GM12878 (cell line): ENCODE measurements around the gene MCM9. TPM values are rescaled to one million over a fixed set of nuclear protein-coding genes. Genes with fewer than 3 reads are reported as not detected.

ENCODE experiments used
- ATAC-seq: fragments of 200-7000 bp; cut with Tn5 transposase; 3 replicates; pipeline ENCODE4 v1.9.1; 2020; ENCODE audit warnings: mild to moderate bottlenecking, moderate library complexity
- BruUV-seq: library from RNA; stranded (reverse); fragments of 400-500 nt; replicated peaks from 2 replicates; lab custom pipeline; 2021; lab: Mats Ljungman, UMichigan
- CTCF ChIA-PET: fragments of 300-600 bp; sonication (Branson Sonifier 250); formaldehyde crosslinking; extraction: SDS; loops from one replicate; lab custom pipeline; 2021; ENCODE audit warnings: inconsistent platforms; lab: Yijun Ruan, JAX
- POLR2A ChIA-PET: fragments of 350-600 bp; formaldehyde crosslinking; extraction: SDS; loops from one replicate; lab custom pipeline; 2021; ENCODE audit warnings: inconsistent platforms; lab: Charles Lee
- RAD21 ChIA-PET: fragments of 300-600 bp; sonication (Branson Sonifier 250); formaldehyde crosslinking; loops from one replicate; lab custom pipeline; 2023; ENCODE audit warnings: antibody characterized with exemption; ENCODE audit not compliant: unreplicated experiment; lab: Charles Lee
- SMC1A ChIA-PET: fragments of 300-600 bp; sonication (Branson Sonifier 250); formaldehyde crosslinking; loops from one replicate; lab custom pipeline; 2023; ENCODE audit not compliant: unreplicated experiment, uncharacterized antibody; lab: Charles Lee
- DNase-seq: peaks from one replicate; pipeline ENCODE4 v3.0.0-alpha.2; 2011; ENCODE audit warnings: low read depth, low spot score
- FAIRE-seq: peaks from 3 replicates; lab custom pipeline; 2011; peaks lifted over from hg19 to GRCh38; lab: Jason Lieb, UNC
- H2AFZ ChIP-seq: 2 replicates; pipeline ENCODE4 v1.6.0; 2011; ENCODE audit warnings: low read depth, low read length, control low read depth; ENCODE audit not compliant: control insufficient read depth
- H3K27ac ChIP-seq: 2 replicates; pipeline ENCODE4 v1.5.1; 2011; ENCODE audit warnings: control low read depth; ENCODE audit not compliant: control insufficient read depth, insufficient read depth
- H3K27me3 ChIP-seq, 2 experiments: replicated peaks in 1 of 2; 2 replicates each; pipeline versions ENCODE4 v1.6.0 to v1.6.1; 2011; ENCODE audit warnings: low read length in 1 of 2; ENCODE audit not compliant: control insufficient read depth in 2 of 2, insufficient read depth in 2 of 2
- H3K36me3 ChIP-seq, 2 experiments: 2 replicates each; pipeline ENCODE4 v1.5.1; 2011; ENCODE audit warnings: low read length in 1 of 2; ENCODE audit not compliant: control insufficient read depth in 2 of 2, insufficient read depth in 2 of 2
- H3K4me1 ChIP-seq: 2 replicates; pipeline ENCODE4 v1.6.1; 2011; ENCODE audit warnings: mild to moderate bottlenecking, low read length, moderate library complexity, mixed read lengths; ENCODE audit not compliant: control insufficient read depth, insufficient read depth
- H3K4me2 ChIP-seq: 2 replicates; pipeline ENCODE4 v1.6.0; 2011; ENCODE audit warnings: control low read depth; ENCODE audit not compliant: control insufficient read depth, insufficient read depth
- H3K4me3 ChIP-seq: fragments of 200-600 bp; sonication (generic); 2 replicates; pipeline ENCODE4 v1.5.1; 2016
- H3K79me2 ChIP-seq: 2 replicates; pipeline ENCODE4 v1.6.0; 2011; ENCODE audit warnings: low read length; ENCODE audit not compliant: control insufficient read depth, insufficient read depth
- H3K9ac ChIP-seq: 2 replicates; pipeline ENCODE4 v1.8.0; 2011; ENCODE audit warnings: low read length, control low read depth, mixed read lengths; ENCODE audit not compliant: control insufficient read depth, insufficient read depth
- H3K9me3 ChIP-seq: replicated peaks from 3 replicates; pipeline ENCODE4 v1.5.1; 2011; ENCODE audit warnings: mild to moderate bottlenecking, low read length; ENCODE audit not compliant: control insufficient read depth, insufficient read depth
- H4K20me1 ChIP-seq: 2 replicates; pipeline ENCODE4 v1.6.0; 2011; ENCODE audit not compliant: control insufficient read depth, insufficient read depth
- CHD1 ChIP-seq: IDR thresholded peaks from 2 replicates; pipeline ENCODE4 v1.6.1; 2012; ENCODE audit warnings: low read depth, low read length, improper control_type of control experiment
- MEF2A ChIP-seq: IDR thresholded peaks from 2 replicates; pipeline ENCODE4 v1.6.1; 2011; ENCODE audit warnings: low read depth, mild to moderate bottlenecking, low read length, moderate library complexity; ENCODE audit not compliant: insufficient read depth
- MTA2 ChIP-seq: fragments of 450-650 bp; IDR thresholded peaks from 2 replicates; pipeline ENCODE4 v1.6.1; 2016; ENCODE audit warnings: low read depth, mild to moderate bottlenecking, moderate library complexity
- NR2C1 ChIP-seq: fragments of 450-650 bp; IDR thresholded peaks from 2 replicates; pipeline ENCODE4 v1.6.1; 2017; ENCODE audit warnings: antibody characterized with exemption, mild to moderate bottlenecking, moderate library complexity
- NRF1 ChIP-seq: conservative IDR thresholded peaks from 2 replicates; pipeline ENCODE4 v1.6.1; 2011; ENCODE audit warnings: mild to moderate bottlenecking, low read depth, low read length, improper control_type of control experiment
- SREBF1 ChIP-seq: IDR thresholded peaks from 2 replicates; pipeline ENCODE4 v1.6.1; 2012; ENCODE audit warnings: mild to moderate bottlenecking, low read length
- WRNIP1 ChIP-seq: IDR thresholded peaks from 2 replicates; pipeline ENCODE4 v1.6.1; 2011; ENCODE audit warnings: low read depth, low read length, improper control_type of control experiment, borderline replicate concordance
- WGBS: methylation state at CpG from one replicate; pipeline ENCODE4 v1.1.6; 2016; ENCODE audit warnings: low lambda C conversion rate; ENCODE audit not compliant: insufficient replicate concordance, insufficient coverage; ENCODE audit errors: missing lambda C conversion rate; 5-methylcytosine and 5-hydroxymethylcytosine counted together
- in situ Hi-C: fragments of 300-500 bp; cut with MboI; formaldehyde crosslinking; loops from 9 replicates; pipeline ENCODE4 v1.14.3; 2018; ENCODE audit warnings: mixed read lengths
- intact Hi-C: fragments of 100-400 bp; cut with micrococcal nuclease; formaldehyde crosslinking; loops from one replicate; pipeline ENCODE4 v1.14.2; 2022; ENCODE audit not compliant: unreplicated experiment
- polyA plus RNA-seq, 11 experiments: library from polyadenylated mRNA; depleted of rRNA in 4 of 11; unstranded in 6 of 11; stranded (reverse) in 5 of 11; fragments of >200 nt; fragmentation: Nextera tagmentation in 4 of 11; fragmentation: Illumina TruSeq in 1 of 11; extraction: Ambion mirVana in 4 of 11; extraction: Trizol in 1 of 11; gene quantifications; 1 replicate in 1 of 11; 2 replicates in 10 of 11; pipeline versions ENCODE4 v1.2.1 to v1.2.3, GENCODE V29; 2011 to 2016; ENCODE audit warnings: inconsistent platforms in 2 of 11, missing spikeins in 2 of 11, low read depth in 1 of 11
- total RNA-seq, 4 experiments: library from RNA; depleted of rRNA in 3 of 4; stranded (reverse); fragments of >200 nt in 3 of 4; fragmentation: Illumina TruSeq in 1 of 4; extraction: Trizol in 1 of 4; gene quantifications; 2 replicates each; pipeline versions ENCODE4 v1.2.1 to v1.2.3, GENCODE V29; 2013 to 2021
- TF ChIP-seq, protein P1 (sequence below): IDR thresholded peaks from 2 replicates; pipeline ENCODE4 v1.6.1; 2011; ENCODE audit warnings: borderline replicate concordance, low read depth, mild to moderate bottlenecking, moderate library complexity, low read length; ENCODE audit not compliant: insufficient read depth, poor library complexity, severe bottlenecking
- TF ChIP-seq, protein P2 (sequence below): IDR thresholded peaks from 2 replicates; pipeline ENCODE4 v1.6.1; 2012; ENCODE audit warnings: low read length, inconsistent platforms
- TF ChIP-seq, protein P3 (sequence below): IDR thresholded peaks from 2 replicates; pipeline ENCODE4 v1.6.1; 2012; ENCODE audit warnings: improper control_type of control experiment, low read depth, low read length; ENCODE audit not compliant: insufficient replicate concordance

Gene MCM9
- total and polyA plus RNA-seq, 10 of the 15 experiments (the other 5 are each of a cell fraction or from before 2014, with no cell fraction given): 3.4 to 18.5 (median 9.7) TPM

DNA sequence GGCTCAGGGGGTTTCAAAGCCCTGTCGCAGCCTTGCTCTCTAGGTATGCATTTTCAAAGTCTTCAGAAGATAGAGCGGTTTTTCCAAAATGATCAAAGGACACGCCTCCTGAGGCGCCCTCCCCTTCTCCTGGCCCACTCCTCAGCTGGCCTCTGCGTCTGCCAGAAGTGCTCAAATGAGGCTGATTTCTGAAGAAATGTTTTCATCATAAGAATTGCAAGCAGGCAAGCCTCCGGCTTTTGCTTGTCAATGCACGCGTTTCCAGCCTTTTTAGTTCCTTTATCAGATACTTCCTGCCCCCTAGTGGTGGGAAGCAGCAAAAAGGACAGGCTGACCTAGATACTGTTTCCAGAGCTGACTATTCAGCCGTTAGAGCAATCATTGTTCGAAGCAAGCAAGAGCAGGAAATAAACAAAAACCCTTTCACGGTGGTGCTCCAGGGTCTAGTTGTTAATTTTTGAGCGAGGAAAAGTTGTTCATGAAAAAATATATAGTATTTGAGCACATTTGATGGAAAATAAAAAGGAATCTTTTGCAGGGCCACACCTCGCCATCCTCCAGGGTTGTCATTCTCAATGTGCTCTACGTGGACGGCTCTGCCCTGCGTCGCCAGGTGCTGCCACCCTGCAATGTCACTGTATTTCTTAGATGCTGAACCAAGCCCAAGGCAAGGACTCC lies 134.4 kb downstream of the MCM9 start (continued):
- no peak for TF ChIP-seq WRNIP1
- no peak for TF ChIP-seq NR2C1
- TF ChIP-seq CHD1: no peak
- TF ChIP-seq NRF1: no peak
- no peak for TF ChIP-seq MEF2A
- no peak for TF ChIP-seq SREBF1
- TF ChIP-seq, protein P1, sequence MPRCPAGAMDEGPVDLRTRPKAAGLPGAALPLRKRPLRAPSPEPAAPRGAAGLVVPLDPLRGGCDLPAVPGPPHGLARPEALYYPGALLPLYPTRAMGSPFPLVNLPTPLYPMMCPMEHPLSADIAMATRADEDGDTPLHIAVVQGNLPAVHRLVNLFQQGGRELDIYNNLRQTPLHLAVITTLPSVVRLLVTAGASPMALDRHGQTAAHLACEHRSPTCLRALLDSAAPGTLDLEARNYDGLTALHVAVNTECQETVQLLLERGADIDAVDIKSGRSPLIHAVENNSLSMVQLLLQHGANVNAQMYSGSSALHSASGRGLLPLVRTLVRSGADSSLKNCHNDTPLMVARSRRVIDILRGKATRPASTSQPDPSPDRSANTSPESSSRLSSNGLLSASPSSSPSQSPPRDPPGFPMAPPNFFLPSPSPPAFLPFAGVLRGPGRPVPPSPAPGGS: no peak

DNA sequence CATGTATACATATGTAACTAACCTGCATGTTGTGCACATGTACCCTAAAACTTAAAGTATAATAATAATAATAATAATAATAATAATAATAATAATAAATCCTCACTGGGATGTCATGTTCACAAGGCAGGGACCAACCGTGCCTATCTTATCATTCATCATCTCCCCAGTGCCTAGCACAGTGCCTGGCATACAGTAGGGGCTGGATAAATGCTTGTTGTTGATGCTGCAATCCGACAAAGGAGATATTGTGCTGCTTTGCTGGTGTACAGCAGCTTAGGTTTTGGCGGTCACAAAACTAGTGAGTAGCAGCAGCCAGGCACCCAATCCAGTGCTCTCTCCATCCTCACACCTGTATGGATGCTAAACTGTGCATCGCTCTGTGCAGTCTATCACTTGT lies 135.1 kb downstream of the MCM9 start:
- intact Hi-C loops: loop anchor here (1.0 kb wide), 1 partner anchor 235 kb away; no protein-coding TSS in a partner anchor
- Histone ChIP-seq H3K36me3 (no peaks in the 10 kb centered on the region), H3K27me3 (no peaks in the 10 kb centered on the region), H3K79me2 (no peaks in the 10 kb centered on the region), H3K9me3 (no peaks in the 10 kb centered on the region), H3K4me1 (no peaks in the 10 kb centered on the region), H4K20me1 (no peaks in the 10 kb centered on the region), H3K9ac (no peak overlapping the region), H3K4me3 (no peak overlapping the region), H3K27ac (no peak overlapping the region), H3K4me2 (no peak overlapping the region), H2AFZ (no peak overlapping the region)
- ChIA-PET POLR2A (interaction anchor here (0.5 kb wide), 1 partner anchor 147 kb away, joined by 4 read pairs; no protein-coding TSS in a partner anchor), SMC1A (interaction anchor here (1.0 to 3.1 kb wide), 4 partner anchors 15 to 515 kb away, joined by 3 to 14 read pairs (median 5); no protein-coding TSS in a partner anchor), RAD21 (interaction anchor here (2.2 kb wide), 1 partner anchor 234 kb away, joined by 13 read pairs; no protein-coding TSS in a partner anchor), CTCF (interaction anchor here (1.0 to 5.6 kb wide), 7 partner anchors 9 to 235 kb away, joined by 4 to 40 read pairs (median 12); no protein-coding TSS in a partner anchor)
- DNase-seq (no peak), FAIRE-seq (no peak), ATAC-seq (no peak)
- 73% methylated on average over 4 of the region's 4 CpGs for WGBS
- no TSS peak for BruUV-seq
- in situ Hi-C loops: loop anchor here (25.0 kb wide), 1 partner anchor 813 kb away; no protein-coding TSS in a partner anchor
- TF ChIP-seq MTA2: no peak
- TF ChIP-seq, protein P2, sequence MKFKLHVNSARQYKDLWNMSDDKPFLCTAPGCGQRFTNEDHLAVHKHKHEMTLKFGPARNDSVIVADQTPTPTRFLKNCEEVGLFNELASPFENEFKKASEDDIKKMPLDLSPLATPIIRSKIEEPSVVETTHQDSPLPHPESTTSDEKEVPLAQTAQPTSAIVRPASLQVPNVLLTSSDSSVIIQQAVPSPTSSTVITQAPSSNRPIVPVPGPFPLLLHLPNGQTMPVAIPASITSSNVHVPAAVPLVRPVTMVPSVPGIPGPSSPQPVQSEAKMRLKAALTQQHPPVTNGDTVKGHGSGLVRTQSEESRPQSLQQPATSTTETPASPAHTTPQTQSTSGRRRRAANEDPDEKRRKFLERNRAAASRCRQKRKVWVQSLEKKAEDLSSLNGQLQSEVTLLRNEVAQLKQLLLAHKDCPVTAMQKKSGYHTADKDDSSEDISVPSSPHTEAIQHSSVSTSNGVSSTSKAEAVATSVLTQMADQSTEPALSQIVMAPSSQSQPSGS: no peak
- TF ChIP-seq, protein P3, sequence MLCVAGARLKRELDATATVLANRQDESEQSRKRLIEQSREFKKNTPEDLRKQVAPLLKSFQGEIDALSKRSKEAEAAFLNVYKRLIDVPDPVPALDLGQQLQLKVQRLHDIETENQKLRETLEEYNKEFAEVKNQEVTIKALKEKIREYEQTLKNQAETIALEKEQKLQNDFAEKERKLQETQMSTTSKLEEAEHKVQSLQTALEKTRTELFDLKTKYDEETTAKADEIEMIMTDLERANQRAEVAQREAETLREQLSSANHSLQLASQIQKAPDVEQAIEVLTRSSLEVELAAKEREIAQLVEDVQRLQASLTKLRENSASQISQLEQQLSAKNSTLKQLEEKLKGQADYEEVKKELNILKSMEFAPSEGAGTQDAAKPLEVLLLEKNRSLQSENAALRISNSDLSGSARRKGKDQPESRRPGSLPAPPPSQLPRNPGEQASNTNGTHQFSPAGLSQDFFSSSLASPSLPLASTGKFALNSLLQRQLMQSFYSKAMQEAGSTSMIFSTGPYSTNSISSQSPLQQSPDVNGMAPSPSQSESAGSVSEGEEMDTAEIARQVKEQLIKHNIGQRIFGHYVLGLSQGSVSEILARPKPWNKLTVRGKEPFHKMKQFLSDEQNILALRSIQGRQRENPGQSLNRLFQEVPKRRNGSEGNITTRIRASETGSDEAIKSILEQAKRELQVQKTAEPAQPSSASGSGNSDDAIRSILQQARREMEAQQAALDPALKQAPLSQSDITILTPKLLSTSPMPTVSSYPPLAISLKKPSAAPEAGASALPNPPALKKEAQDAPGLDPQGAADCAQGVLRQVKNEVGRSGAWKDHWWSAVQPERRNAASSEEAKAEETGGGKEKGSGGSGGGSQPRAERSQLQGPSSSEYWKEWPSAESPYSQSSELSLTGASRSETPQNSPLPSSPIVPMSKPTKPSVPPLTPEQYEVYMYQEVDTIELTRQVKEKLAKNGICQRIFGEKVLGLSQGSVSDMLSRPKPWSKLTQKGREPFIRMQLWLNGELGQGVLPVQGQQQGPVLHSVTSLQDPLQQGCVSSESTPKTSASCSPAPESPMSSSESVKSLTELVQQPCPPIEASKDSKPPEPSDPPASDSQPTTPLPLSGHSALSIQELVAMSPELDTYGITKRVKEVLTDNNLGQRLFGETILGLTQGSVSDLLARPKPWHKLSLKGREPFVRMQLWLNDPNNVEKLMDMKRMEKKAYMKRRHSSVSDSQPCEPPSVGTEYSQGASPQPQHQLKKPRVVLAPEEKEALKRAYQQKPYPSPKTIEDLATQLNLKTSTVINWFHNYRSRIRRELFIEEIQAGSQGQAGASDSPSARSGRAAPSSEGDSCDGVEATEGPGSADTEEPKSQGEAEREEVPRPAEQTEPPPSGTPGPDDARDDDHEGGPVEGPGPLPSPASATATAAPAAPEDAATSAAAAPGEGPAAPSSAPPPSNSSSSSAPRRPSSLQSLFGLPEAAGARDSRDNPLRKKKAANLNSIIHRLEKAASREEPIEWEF: no peak
